Hepatocyte (in vitro differentiated cells): Measurements from ENCODE around the gene EXOSC2. TPM values are rescaled to one million over a fixed set of nuclear protein-coding genes. Genes with fewer than 3 reads are reported as not detected.

Experiments
- DNase-seq: peaks from one replicate; pipeline ENCODE4 v3.0.0-alpha.2; 2016; ENCODE audit warnings: low spot score
- H2AFZ ChIP-seq: fragments of 200-600 bp; sonication (generic); 2 replicates; pipeline ENCODE4 v1.6.0; 2016; ENCODE audit warnings: antibody characterized with exemption, mild to moderate bottlenecking
- H3K27ac ChIP-seq: fragments of 200-600 bp; sonication (generic); 2 replicates; pipeline ENCODE4 v1.5.1; 2016; ENCODE audit warnings: mild to moderate bottlenecking
- H3K27me3 ChIP-seq: fragments of 200-600 bp; sonication (generic); 2 replicates; pipeline ENCODE4 v1.6.1; 2016
- H3K36me3 ChIP-seq: fragments of 200-600 bp; sonication (generic); replicated peaks from 2 replicates; pipeline ENCODE4 v1.5.1; 2016; ENCODE audit warnings: low read depth; ENCODE audit not compliant: insufficient read depth
- H3K4me1 ChIP-seq: fragments of 200-600 bp; sonication (generic); 2 replicates; pipeline ENCODE4 v1.5.1; 2016; ENCODE audit warnings: mild to moderate bottlenecking, moderate library complexity; ENCODE audit not compliant: insufficient read depth
- H3K4me2 ChIP-seq: fragments of 200-600 bp; sonication (generic); 2 replicates; pipeline ENCODE4 v1.6.0; 2016
- H3K4me3 ChIP-seq: fragments of 200-600 bp; sonication (generic); 2 replicates; pipeline ENCODE4 v1.5.1; 2016; ENCODE audit warnings: mild to moderate bottlenecking
- H3K79me2 ChIP-seq: fragments of 200-600 bp; sonication (generic); 2 replicates; pipeline ENCODE4 v1.6.0; 2017; ENCODE audit warnings: mild to moderate bottlenecking
- H3K9me2 ChIP-seq: fragments of 200-600 bp; sonication (generic); replicated peaks from 2 replicates; pipeline ENCODE4 v1.6.0; 2017; ENCODE audit warnings: mild to moderate bottlenecking; ENCODE audit not compliant: insufficient read depth
- H3K9me3 ChIP-seq: fragments of 200-600 bp; sonication (generic); 2 replicates; pipeline ENCODE4 v1.5.1; 2016; ENCODE audit warnings: low read depth, mild to moderate bottlenecking
- H4K20me1 ChIP-seq: fragments of 200-600 bp; sonication (generic); 2 replicates; pipeline ENCODE4 v1.6.0; 2016; ENCODE audit warnings: mild to moderate bottlenecking; ENCODE audit not compliant: insufficient read depth, poor library complexity, severe bottlenecking
- CTCF ChIP-seq: fragments of 200-600 bp; sonication (generic); IDR thresholded peaks from 2 replicates; pipeline ENCODE4 v1.5.1; 2016; ENCODE audit warnings: antibody characterized with exemption, mild to moderate bottlenecking; ENCODE audit not compliant: poor library complexity
- EZH2 ChIP-seq: fragments of 200-600 bp; sonication (generic); IDR thresholded peaks from 2 replicates; pipeline ENCODE4 v1.6.1; 2016; ENCODE audit warnings: antibody characterized with exemption, mild to moderate bottlenecking, borderline replicate concordance
- EZH2phosphoT487 ChIP-seq: fragments of 200-600 bp; sonication (generic); IDR thresholded peaks from one replicate; pipeline ENCODE4 v1.6.1; 2018; ENCODE audit warnings: antibody characterized with exemption, mild to moderate bottlenecking, low read depth, moderate library complexity; ENCODE audit not compliant: unreplicated experiment, severe bottlenecking
- WGBS: methylation state at CpG from one replicate; pipeline ENCODE4 v1.1.6; 2016; ENCODE audit warnings: low lambda C conversion rate; ENCODE audit errors: missing lambda C conversion rate; 5-methylcytosine and 5-hydroxymethylcytosine counted together
- polyA plus RNA-seq: library from polyadenylated mRNA; unstranded; fragments of >200 nt; fragmentation: Nextera tagmentation; extraction: Ambion mirVana; gene quantifications from 2 replicates; pipeline ENCODE4 v1.2.1, GENCODE V29; 2016
- total RNA-seq: library from RNA; depleted of rRNA; stranded (reverse); fragments of >200 nt; gene quantifications from 2 replicates; pipeline ENCODE4 v1.2.3, GENCODE V29; 2014

EXOSC2 gene
- total and polyA plus RNA-seq, 2 experiments from 2014 or later: 13.0 to 24.3 TPM

GRCh38 chr9:130741024-130741305, 47.4 kb downstream of the EXOSC2 start:
- Histone ChIP-seq H3K36me3 (no peaks in the 10 kb centered on the region), H3K4me3 (no peak overlapping the region), H3K9me3 (no peaks in the 10 kb centered on the region), H2AFZ (no peak overlapping the region), H4K20me1 (peaks cover 9% of the 10 kb centered on the region), H3K4me1 (no peaks in the 10 kb centered on the region), H3K9me2 (no peaks in the 10 kb centered on the region), H3K79me2 (peaks cover 68% of the 10 kb centered on the region), H3K27me3 (no peaks in the 10 kb centered on the region), H3K27ac (no peak overlapping the region), H3K4me2 (no peak overlapping the region)
- no peak for DNase-seq
- 94% methylated on average over 3 of the region's 3 CpGs for WGBS
- TF ChIP-seq EZH2: no peak
- TF ChIP-seq EZH2phosphoT487: no peak
- no peak for TF ChIP-seq CTCF

- Histone ChIP-seq H3K27me3 (no peaks in the 10 kb centered on the region), H3K9me3 (no peaks in the 10 kb centered on the region), H3K4me3 (no peak overlapping the region), H2AFZ (no peak overlapping the region), H3K27ac (no peak overlapping the region), H3K79me2 (peaks cover 70% of the 10 kb centered on the region), H3K36me3 (no peaks in the 10 kb centered on the region), H3K4me2 (no peak overlapping the region), H3K4me1 (no peaks in the 10 kb centered on the region), H3K9me2 (no peaks in the 10 kb centered on the region), H4K20me1 (peaks cover 9% of the 10 kb centered on the region)
- WGBS: 82% methylated on average over 7 of the region's 7 CpGs
- DNase-seq: no peak
- TF ChIP-seq CTCF (no peak), EZH2 (no peak), EZH2phosphoT487 (no peak)
Measured at GRCh38 chr9:130741831-130742449, 48.4 kb downstream of the EXOSC2 start.

GRCh38 chr9:130743656-130744055, 50.1 kb downstream of the EXOSC2 start:
- Histone ChIP-seq H4K20me1 (peaks cover 9% of the 10 kb centered on the region), H3K27ac (no peak overlapping the region), H3K4me3 (no peak overlapping the region), H3K36me3 (no peaks in the 10 kb centered on the region), H3K27me3 (no peaks in the 10 kb centered on the region), H3K4me1 (no peaks in the 10 kb centered on the region), H3K4me2 (no peak overlapping the region), H3K9me2 (no peaks in the 10 kb centered on the region), H3K79me2 (peaks cover 71% of the 10 kb centered on the region), H2AFZ (no peak overlapping the region), H3K9me3 (no peaks in the 10 kb centered on the region)
- TF ChIP-seq EZH2phosphoT487: no peak
- DNase-seq: no peak
- WGBS: 96% methylated on average over 4 of the region's 4 CpGs

GRCh38 chr9:130745210-130745800, 51.7 kb downstream of the EXOSC2 start:
- H3K4me1 ChIP-seq: no peaks in the 10 kb centered on the region
- H4K20me1 ChIP-seq: peaks cover 9% of the 10 kb centered on the region
- H3K36me3 ChIP-seq: no peaks in the 10 kb centered on the region
- H3K9me3 ChIP-seq: no peaks in the 10 kb centered on the region
- no peaks in the 10 kb centered on the region for H3K9me2 ChIP-seq
- no peak overlapping the region for H3K4me3 ChIP-seq
- no peak overlapping the region for H3K4me2 ChIP-seq
- H3K79me2 ChIP-seq: peaks cover 70% of the 10 kb centered on the region
- no peak for DNase-seq
- no peak overlapping the region for H3K27ac ChIP-seq
- H2AFZ ChIP-seq: no peak overlapping the region
- 87% methylated on average over 5 of the region's 5 CpGs for WGBS
- TF ChIP-seq CTCF: no peak
- TF ChIP-seq EZH2phosphoT487: no peak
- TF ChIP-seq EZH2: no peak
- no peaks in the 10 kb centered on the region for H3K27me3 ChIP-seq
